Activated CD4-positive, alpha-beta T cell treated with anti-CD3 and anti-CD28 coated beads for 24 hours (primary cell): ENCODE data around the gene PLEKHG7.

Source experiments
- DNase-seq, 2 donors: peaks; one replicate each; pipeline ENCODE4 v3.0.0-alpha.2; 2020; ENCODE audit warnings: low read depth in 2 of 2

PLEKHG7 gene

GRCh38 chr12:92803903-92804302 is 101.1 kb downstream of the PLEKHG7 start:
- DNase-seq, result no peak

GRCh38 chr12:92810370-92810769 is 107.6 kb downstream of the PLEKHG7 start:
- DNase-seq, result no peak

GRCh38 chr12:92814584-92814983 is 111.8 kb downstream of the PLEKHG7 start:
- no peak for DNase-seq

GRCh38 chr12:92821142-92821541 is 118.4 kb downstream of the PLEKHG7 start:
- DNase-seq, result no peak
